HL-60 (cell line): ENCODE results near the gene NMS.

Source experiments
- GABPA ChIP-seq: IDR thresholded peaks from 2 replicates; pipeline ENCODE4 v1.6.1; 2012; ENCODE audit warnings: low read depth
- POLR2AphosphoS5 ChIP-seq: IDR thresholded peaks from 2 replicates; pipeline ENCODE4 v1.6.1; 2012; ENCODE audit warnings: low read depth
- SPI1 ChIP-seq: IDR thresholded peaks from 2 replicates; pipeline ENCODE4 v1.6.1; 2012; ENCODE audit warnings: low read depth, mild to moderate bottlenecking, borderline replicate concordance
- TF ChIP-seq, protein P1 (sequence below): IDR thresholded peaks from one replicate; pipeline ENCODE4 v1.5.1; 2011; ENCODE audit warnings: low read length, control low read depth, inconsistent platforms; ENCODE audit not compliant: insufficient read depth
- TF ChIP-seq, protein P2 (sequence below): IDR thresholded peaks from 2 replicates; pipeline ENCODE4 v1.6.1; 2012; ENCODE audit warnings: low read depth; ENCODE audit not compliant: insufficient replicate concordance

DNA sequence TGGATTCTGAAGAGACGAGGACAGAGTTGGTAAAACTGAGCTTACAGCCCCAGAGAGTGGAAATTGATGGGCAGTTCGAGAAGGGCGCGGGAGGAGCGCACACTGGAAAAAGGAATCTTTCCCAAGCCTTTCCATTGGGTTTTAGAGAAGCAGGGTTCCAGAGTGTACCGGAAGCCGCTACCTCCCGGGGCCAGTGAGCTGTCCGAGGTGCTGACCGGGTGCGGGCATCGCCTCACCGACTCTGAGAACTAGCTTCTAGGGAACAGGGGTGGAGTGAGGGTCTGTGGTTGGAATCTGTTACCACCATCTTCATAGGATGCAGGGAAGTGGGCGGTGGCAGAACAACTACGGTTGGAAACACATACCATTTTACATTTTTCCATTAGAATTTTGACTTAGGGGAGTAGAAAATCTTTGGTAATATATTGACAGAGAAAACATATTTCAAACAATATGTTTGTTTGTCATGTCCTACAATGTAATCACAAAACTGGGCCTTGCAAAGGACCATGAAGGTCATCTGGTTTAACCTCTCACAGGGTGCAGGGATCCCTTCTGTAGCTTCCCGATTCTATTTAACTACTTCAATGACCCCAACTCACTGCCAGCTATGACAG is 724 bp downstream of the NMS start:
- TF ChIP-seq, protein P1, sequence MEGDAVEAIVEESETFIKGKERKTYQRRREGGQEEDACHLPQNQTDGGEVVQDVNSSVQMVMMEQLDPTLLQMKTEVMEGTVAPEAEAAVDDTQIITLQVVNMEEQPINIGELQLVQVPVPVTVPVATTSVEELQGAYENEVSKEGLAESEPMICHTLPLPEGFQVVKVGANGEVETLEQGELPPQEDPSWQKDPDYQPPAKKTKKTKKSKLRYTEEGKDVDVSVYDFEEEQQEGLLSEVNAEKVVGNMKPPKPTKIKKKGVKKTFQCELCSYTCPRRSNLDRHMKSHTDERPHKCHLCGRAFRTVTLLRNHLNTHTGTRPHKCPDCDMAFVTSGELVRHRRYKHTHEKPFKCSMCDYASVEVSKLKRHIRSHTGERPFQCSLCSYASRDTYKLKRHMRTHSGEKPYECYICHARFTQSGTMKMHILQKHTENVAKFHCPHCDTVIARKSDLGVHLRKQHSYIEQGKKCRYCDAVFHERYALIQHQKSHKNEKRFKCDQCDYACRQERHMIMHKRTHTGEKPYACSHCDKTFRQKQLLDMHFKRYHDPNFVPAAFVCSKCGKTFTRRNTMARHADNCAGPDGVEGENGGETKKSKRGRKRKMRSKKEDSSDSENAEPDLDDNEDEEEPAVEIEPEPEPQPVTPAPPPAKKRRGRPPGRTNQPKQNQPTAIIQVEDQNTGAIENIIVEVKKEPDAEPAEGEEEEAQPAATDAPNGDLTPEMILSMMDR = no peak
- TF ChIP-seq POLR2AphosphoS5 (no peak), SPI1 (no peak), GABPA (no peak)
- TF ChIP-seq, protein P2, sequence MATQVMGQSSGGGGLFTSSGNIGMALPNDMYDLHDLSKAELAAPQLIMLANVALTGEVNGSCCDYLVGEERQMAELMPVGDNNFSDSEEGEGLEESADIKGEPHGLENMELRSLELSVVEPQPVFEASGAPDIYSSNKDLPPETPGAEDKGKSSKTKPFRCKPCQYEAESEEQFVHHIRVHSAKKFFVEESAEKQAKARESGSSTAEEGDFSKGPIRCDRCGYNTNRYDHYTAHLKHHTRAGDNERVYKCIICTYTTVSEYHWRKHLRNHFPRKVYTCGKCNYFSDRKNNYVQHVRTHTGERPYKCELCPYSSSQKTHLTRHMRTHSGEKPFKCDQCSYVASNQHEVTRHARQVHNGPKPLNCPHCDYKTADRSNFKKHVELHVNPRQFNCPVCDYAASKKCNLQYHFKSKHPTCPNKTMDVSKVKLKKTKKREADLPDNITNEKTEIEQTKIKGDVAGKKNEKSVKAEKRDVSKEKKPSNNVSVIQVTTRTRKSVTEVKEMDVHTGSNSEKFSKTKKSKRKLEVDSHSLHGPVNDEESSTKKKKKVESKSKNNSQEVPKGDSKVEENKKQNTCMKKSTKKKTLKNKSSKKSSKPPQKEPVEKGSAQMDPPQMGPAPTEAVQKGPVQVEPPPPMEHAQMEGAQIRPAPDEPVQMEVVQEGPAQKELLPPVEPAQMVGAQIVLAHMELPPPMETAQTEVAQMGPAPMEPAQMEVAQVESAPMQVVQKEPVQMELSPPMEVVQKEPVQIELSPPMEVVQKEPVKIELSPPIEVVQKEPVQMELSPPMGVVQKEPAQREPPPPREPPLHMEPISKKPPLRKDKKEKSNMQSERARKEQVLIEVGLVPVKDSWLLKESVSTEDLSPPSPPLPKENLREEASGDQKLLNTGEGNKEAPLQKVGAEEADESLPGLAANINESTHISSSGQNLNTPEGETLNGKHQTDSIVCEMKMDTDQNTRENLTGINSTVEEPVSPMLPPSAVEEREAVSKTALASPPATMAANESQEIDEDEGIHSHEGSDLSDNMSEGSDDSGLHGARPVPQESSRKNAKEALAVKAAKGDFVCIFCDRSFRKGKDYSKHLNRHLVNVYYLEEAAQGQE = peak; percentile 95
